Measurements from ENCODE around the gene LILRA6.

DNA sequence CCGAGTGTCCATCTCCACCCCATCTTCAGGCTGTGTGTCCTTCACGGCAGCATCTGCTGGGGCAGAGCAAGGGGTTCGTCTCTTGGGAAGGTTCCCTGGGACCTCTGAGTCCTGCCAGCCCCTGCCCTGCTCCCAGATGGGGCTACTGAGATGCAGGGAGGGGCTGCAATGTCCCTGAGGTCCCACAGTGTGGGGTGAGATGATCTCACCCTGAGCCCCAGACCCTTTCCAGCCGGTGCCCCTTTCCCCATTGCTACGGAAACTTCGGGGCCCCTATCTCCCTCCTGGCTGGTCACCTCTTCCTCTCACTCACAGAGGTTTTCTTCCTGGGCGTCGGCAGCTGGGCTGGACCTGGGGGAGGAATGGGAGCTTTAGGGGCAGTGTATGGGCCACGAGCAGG lies 33.4 kb upstream of the LILRA6 start:
- TF ChIP-seq, protein P1, sequence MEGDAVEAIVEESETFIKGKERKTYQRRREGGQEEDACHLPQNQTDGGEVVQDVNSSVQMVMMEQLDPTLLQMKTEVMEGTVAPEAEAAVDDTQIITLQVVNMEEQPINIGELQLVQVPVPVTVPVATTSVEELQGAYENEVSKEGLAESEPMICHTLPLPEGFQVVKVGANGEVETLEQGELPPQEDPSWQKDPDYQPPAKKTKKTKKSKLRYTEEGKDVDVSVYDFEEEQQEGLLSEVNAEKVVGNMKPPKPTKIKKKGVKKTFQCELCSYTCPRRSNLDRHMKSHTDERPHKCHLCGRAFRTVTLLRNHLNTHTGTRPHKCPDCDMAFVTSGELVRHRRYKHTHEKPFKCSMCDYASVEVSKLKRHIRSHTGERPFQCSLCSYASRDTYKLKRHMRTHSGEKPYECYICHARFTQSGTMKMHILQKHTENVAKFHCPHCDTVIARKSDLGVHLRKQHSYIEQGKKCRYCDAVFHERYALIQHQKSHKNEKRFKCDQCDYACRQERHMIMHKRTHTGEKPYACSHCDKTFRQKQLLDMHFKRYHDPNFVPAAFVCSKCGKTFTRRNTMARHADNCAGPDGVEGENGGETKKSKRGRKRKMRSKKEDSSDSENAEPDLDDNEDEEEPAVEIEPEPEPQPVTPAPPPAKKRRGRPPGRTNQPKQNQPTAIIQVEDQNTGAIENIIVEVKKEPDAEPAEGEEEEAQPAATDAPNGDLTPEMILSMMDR (conservative IDR thresholded peaks at IDR 0.05; ENCODE audit: low read depth, low read length), result no peak
- no peak for TF ChIP-seq EZH2 (IDR thresholded peaks at IDR 0.05; ENCODE audit: borderline replicate concordance, low read depth, low read length, poor library complexity, severe bottlenecking)

Measured in A673 (cell line).